IMR-90 (cell line): Measurements from ENCODE around the gene FCHSD2. TPM values are rescaled to one million over a fixed set of nuclear protein-coding genes. Genes with fewer than 3 reads are reported as not detected.
A peak's percentile ranks its signal among the peaks of the same experiment; 100 is the strongest.

Experiments
- ATAC-seq: fragments of 200-7000 bp; cut with Tn5 transposase; 2 replicates; pipeline ENCODE4 v1.9.1; 2020; ENCODE audit warnings: low read depth, mild to moderate bottlenecking, moderate library complexity
- BruUV-seq: library from RNA; stranded (reverse); fragments of 400-500 nt; replicated peaks from 2 replicates; lab custom pipeline; 2021; lab: Mats Ljungman, UMichigan
- CTCF ChIA-PET: fragments of 300-600 bp; formaldehyde crosslinking; extraction: SDS; loops from one replicate; lab custom pipeline; 2021; ENCODE audit warnings: antibody characterized with exemption; lab: Yijun Ruan, JAX
- POLR2A ChIA-PET: fragments of 300-600 bp; sonication (Branson Sonifier 250); formaldehyde crosslinking; loops from one replicate; lab custom pipeline; 2022; ENCODE audit warnings: antibody characterized with exemption; ENCODE audit not compliant: unreplicated experiment; lab: Charles Lee
- DNase-seq: peaks from one replicate; pipeline ENCODE4 v3.0.0; 2013
- H2AFZ ChIP-seq: replicated peaks from 2 replicates; pipeline ENCODE3; 2013; ENCODE audit warnings: low read length, mild to moderate bottlenecking; ENCODE audit not compliant: poor library complexity
- H2AK5ac ChIP-seq: 2 replicates; pipeline ENCODE4 v1.6.1; 2013; ENCODE audit warnings: low read depth, low read length, inconsistent platforms
- H2AK9ac ChIP-seq: replicated peaks from 2 replicates; pipeline ENCODE3; 2013; ENCODE audit warnings: mild to moderate bottlenecking, low read depth, low read length, moderate library complexity; ENCODE audit not compliant: poor library complexity
- H2BK120ac ChIP-seq: 2 replicates; pipeline ENCODE4 v1.6.1; 2013; ENCODE audit warnings: low read depth, low read length, inconsistent platforms
- H2BK15ac ChIP-seq: 3 replicates; pipeline ENCODE4 v1.6.1; 2013; ENCODE audit warnings: low read depth, low read length, inconsistent platforms
- H2BK20ac ChIP-seq: 2 replicates; pipeline ENCODE4 v1.6.1; 2013; ENCODE audit warnings: low read depth, mild to moderate bottlenecking, inconsistent platforms, low read length, moderate library complexity
- H2BK5ac ChIP-seq: 2 replicates; pipeline ENCODE4 v1.6.1; 2013; ENCODE audit warnings: mild to moderate bottlenecking, low read depth, low read length, inconsistent platforms; ENCODE audit not compliant: poor library complexity, severe bottlenecking
- H3K14ac ChIP-seq: replicated peaks from 2 replicates; pipeline ENCODE4 v1.6.1; 2013; ENCODE audit warnings: low read depth, low read length, inconsistent platforms
- H3K18ac ChIP-seq: 2 replicates; pipeline ENCODE4 v1.6.1; 2013; ENCODE audit warnings: low read depth, low read length, control low read depth
- H3K23ac ChIP-seq: 2 replicates; pipeline ENCODE4 v1.6.1; 2013; ENCODE audit warnings: low read depth, low read length, inconsistent platforms
- H3K27ac ChIP-seq: 2 replicates; pipeline ENCODE4 v1.5.1; 2013; ENCODE audit warnings: mild to moderate bottlenecking, control low read depth, low read length; ENCODE audit not compliant: insufficient read depth
- H3K27me3 ChIP-seq: 2 replicates; pipeline ENCODE4 v1.6.1; 2013; ENCODE audit warnings: low read length; ENCODE audit not compliant: control insufficient read depth, insufficient read depth
- H3K36me3 ChIP-seq: 2 replicates; pipeline ENCODE4 v1.6.1; 2013; ENCODE audit warnings: low read length, mixed read lengths; ENCODE audit not compliant: control insufficient read depth, insufficient read depth
- H3K4ac ChIP-seq: 2 replicates; pipeline ENCODE4 v1.6.1; 2013; ENCODE audit warnings: low read depth, low read length, inconsistent platforms
- H3K4me1 ChIP-seq: 2 replicates; pipeline ENCODE4 v1.6.1; 2013; ENCODE audit warnings: low read length, mixed read lengths; ENCODE audit not compliant: control insufficient read depth, insufficient read depth
- H3K4me2 ChIP-seq: 2 replicates; pipeline ENCODE4 v1.6.1; 2013; ENCODE audit warnings: low read depth, mild to moderate bottlenecking, control low read depth, low read length, moderate library complexity
- H3K4me3 ChIP-seq: 2 replicates; pipeline ENCODE4 v1.5.1; 2013; ENCODE audit warnings: low read depth, mild to moderate bottlenecking, control low read depth, low read length, moderate library complexity; ENCODE audit not compliant: insufficient read depth
- H3K56ac ChIP-seq: 2 replicates; pipeline ENCODE4 v1.6.1; 2013; ENCODE audit warnings: low read length, inconsistent platforms; ENCODE audit not compliant: insufficient read depth; ENCODE audit errors: extremely low read depth
- H3K79me1 ChIP-seq, 2 experiments: 2 replicates each; pipeline ENCODE4 v1.6.1; 2013; ENCODE audit warnings: low read length in 2 of 2, inconsistent platforms in 1 of 2, low read depth in 1 of 2
- H3K9ac ChIP-seq: 2 replicates; pipeline ENCODE4 v1.6.1; 2013; ENCODE audit warnings: low read depth, low read length, control low read depth
- H3K9me1 ChIP-seq: 2 replicates; pipeline ENCODE4 v1.6.1; 2013; ENCODE audit warnings: low read length, inconsistent platforms; ENCODE audit not compliant: insufficient read depth
- H3K9me3 ChIP-seq: 2 replicates; pipeline ENCODE4 v1.6.1; 2013; ENCODE audit warnings: low read length; ENCODE audit not compliant: control insufficient read depth, insufficient read depth
- H4K20me1 ChIP-seq: 2 replicates; pipeline ENCODE4 v1.6.1; 2013; ENCODE audit warnings: low read length, inconsistent platforms; ENCODE audit not compliant: insufficient read depth
- H4K5ac ChIP-seq: 2 replicates; pipeline ENCODE4 v1.6.1; 2013; ENCODE audit warnings: mild to moderate bottlenecking, low read depth, low read length, control low read depth
- H4K8ac ChIP-seq, 2 experiments: 2 replicates each; pipeline ENCODE4 v1.6.1; 2013; ENCODE audit warnings: low read depth in 2 of 2, low read length in 2 of 2, control low read depth in 1 of 2, inconsistent platforms in 1 of 2
- H4K91ac ChIP-seq: 2 replicates; pipeline ENCODE4 v1.6.1; 2013; ENCODE audit warnings: low read depth, low read length, inconsistent platforms; ENCODE audit not compliant: insufficient read depth
- BHLHE40 ChIP-seq: fragments of 150-350 bp; IDR thresholded peaks from 2 replicates; pipeline ENCODE4 v1.6.1; 2016; ENCODE audit warnings: mild to moderate bottlenecking, low read depth, low read length
- CHD1 ChIP-seq: IDR thresholded peaks from 2 replicates; pipeline ENCODE4 v1.6.1; 2012; ENCODE audit warnings: low read depth, low read length, improper control_type of control experiment
- FOS ChIP-seq: fragments of 150-350 bp; IDR thresholded peaks from 2 replicates; pipeline ENCODE4 v1.6.1; 2016; ENCODE audit warnings: low read depth, low read length
- MAFK ChIP-seq: IDR thresholded peaks from 2 replicates; pipeline ENCODE4 v1.6.1; 2012; ENCODE audit warnings: low read depth, low read length, improper control_type of control experiment
- MAZ ChIP-seq: IDR thresholded peaks from 2 replicates; pipeline ENCODE4 v1.6.1; 2012; ENCODE audit warnings: low read depth, mild to moderate bottlenecking, low read length, improper control_type of control experiment, moderate library complexity, borderline replicate concordance
- MXI1 ChIP-seq: IDR thresholded peaks from 2 replicates; pipeline ENCODE4 v1.6.1; 2012; ENCODE audit warnings: low read depth, mild to moderate bottlenecking, low read length, moderate library complexity, borderline replicate concordance
- NFE2L2 ChIP-seq: fragments of 150-350 bp; IDR thresholded peaks from 2 replicates; pipeline ENCODE4 v1.6.1; 2016; ENCODE audit warnings: low read depth, mild to moderate bottlenecking, low read length
- POLR2A ChIP-seq: IDR thresholded peaks from 2 replicates; pipeline ENCODE4 v1.6.1; 2012; ENCODE audit warnings: mild to moderate bottlenecking, low read depth, low read length
- RAD21 ChIP-seq: IDR thresholded peaks from 2 replicates; pipeline ENCODE4 v1.6.1; 2012; ENCODE audit warnings: low read length, improper control_type of control experiment
- RCOR1 ChIP-seq: IDR thresholded peaks from 2 replicates; pipeline ENCODE4 v1.6.1; 2012; ENCODE audit warnings: mild to moderate bottlenecking, low read length, improper control_type of control experiment; ENCODE audit not compliant: insufficient replicate concordance
- RFX5 ChIP-seq: IDR thresholded peaks from 2 replicates; pipeline ENCODE4 v1.8.0; 2012; ENCODE audit warnings: low read depth, mild to moderate bottlenecking, low read length, moderate library complexity
- SMC3 ChIP-seq: fragments of 150-350 bp; IDR thresholded peaks from 2 replicates; pipeline ENCODE4 v1.6.1; 2016; ENCODE audit warnings: low read depth, mild to moderate bottlenecking, antibody characterized with exemption, low read length, moderate library complexity
- WGBS, 2 experiments: methylation state at CpG; one replicate each; pipeline versions ENCODE4 v1.1.5 to v1.1.7; 2013; ENCODE audit warnings: missing lambda C conversion rate in 2 of 2; ENCODE audit not compliant: insufficient read length in 1 of 2; ENCODE audit errors: extremely low coverage in 2 of 2; 5-methylcytosine and 5-hydroxymethylcytosine counted together
- dilution Hi-C: fragments of 300-500 bp; cut with HindIII; formaldehyde crosslinking; loops from one replicate; pipeline ENCODE4 v1.14.3; 2018; ENCODE audit warnings: low sequenced_read_pairs; ENCODE audit not compliant: unreplicated experiment
- in situ Hi-C: fragments of 300-500 bp; cut with MboI; formaldehyde crosslinking; loops from 3 replicates; pipeline ENCODE4 v1.14.3; 2019; ENCODE audit warnings: low sequenced_read_pairs, inconsistent platforms, mixed read lengths
- intact Hi-C: fragments of 100-400 bp; cut with micrococcal nuclease; formaldehyde crosslinking; loops from 2 replicates; pipeline ENCODE4 v1.10.0; 2022
- polyA plus RNA-seq, 3 experiments: library from polyadenylated mRNA; depleted of rRNA; stranded (reverse); fragments of >200 nt; gene quantifications; 2 replicates each; pipeline ENCODE4 v1.2.3, GENCODE V29; 2012; ENCODE audit warnings: low replicate concordance in 1 of 3
- total RNA-seq: library from RNA; depleted of rRNA; stranded (reverse); fragments of >200 nt; gene quantifications from 2 replicates; pipeline ENCODE4 v1.2.3, GENCODE V29; 2012
- TF ChIP-seq, protein P1 (sequence below): fragments of 150-350 bp; IDR thresholded peaks from 2 replicates; pipeline ENCODE4 v1.6.1; 2016; ENCODE audit warnings: low read depth, mild to moderate bottlenecking, low read length, moderate library complexity, borderline replicate concordance

Gene FCHSD2
- total and polyA plus RNA-seq, 2 of the 4 experiments (the other 2 are of a cell fraction), result 5.9 to 18.7 TPM

DNA sequence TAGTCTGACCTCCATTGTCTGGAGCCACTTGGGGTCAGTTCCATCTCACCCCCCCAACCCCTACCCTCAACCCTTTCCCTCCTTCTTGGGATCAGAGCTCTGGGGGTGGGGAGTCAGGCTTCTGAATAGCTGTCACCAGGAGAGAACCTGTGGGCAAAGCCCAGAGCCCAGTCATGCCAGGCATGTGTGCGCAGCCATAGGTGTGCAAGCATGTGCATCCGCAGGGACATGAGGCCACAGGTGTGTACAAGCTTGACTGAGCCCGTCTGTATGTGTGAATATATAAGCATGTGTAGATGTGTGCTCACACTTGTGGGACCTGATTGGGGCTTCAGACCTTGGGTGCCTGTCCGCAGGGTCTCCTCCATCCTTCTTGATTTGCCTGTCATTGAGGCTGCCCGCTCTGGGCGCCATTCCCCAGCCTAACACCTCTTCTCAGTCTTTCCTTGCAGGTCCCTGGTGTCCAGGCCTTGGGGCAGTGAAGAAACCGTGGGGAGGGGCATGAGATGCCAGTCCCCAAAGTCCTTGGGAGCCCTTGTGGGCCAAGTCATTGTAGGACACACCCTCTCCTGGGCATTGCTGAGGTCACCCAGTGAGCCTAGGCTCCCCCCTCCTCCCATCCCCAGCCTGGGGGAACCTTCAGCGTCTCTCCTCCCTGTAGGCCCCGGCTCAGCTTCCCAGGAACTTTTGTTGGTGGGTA is 318.9 kb downstream of the FCHSD2 start:
- Histone ChIP-seq H3K14ac (no peak overlapping the region), H3K9me1 (peaks cover 11% of the 10 kb centered on the region), H3K27ac (no peak overlapping the region), H3K18ac (no peak overlapping the region), H3K79me1 (peaks cover 0 to 8% of the 10 kb centered on the region in 2 experiments; a peak in 1 of 4 replicates), H3K9me3 (no peaks in the 10 kb centered on the region), H3K56ac (no peak overlapping the region), H3K4me1 (peaks cover 8% of the 10 kb centered on the region), H2BK15ac (no peak overlapping the region), H3K9ac (no peak overlapping the region), H2AK9ac (peak overlapping the region; percentile 70), H2BK120ac (no peak overlapping the region), H4K91ac (no peak overlapping the region), H4K5ac (no peak overlapping the region), H3K36me3 (no peaks in the 10 kb centered on the region), H3K23ac (no peak overlapping the region), H2BK5ac (no peak overlapping the region), H4K20me1 (peaks cover 5% of the 10 kb centered on the region; the same call in 1 of the 2 replicates), H2BK20ac (no peak overlapping the region), H3K4ac (no peak overlapping the region), H2AFZ (no peak overlapping the region), H4K8ac (no peak overlapping the region), H3K4me2 (no peak overlapping the region), H2AK5ac (peak overlapping the region; percentile 24; the same call in 1 of the 2 replicates), H3K4me3 (no peak overlapping the region), H3K27me3 (no peaks in the 10 kb centered on the region)
- ChIA-PET POLR2A (interaction anchor here (0.5 kb wide), 1 partner anchor 118 kb away, joined by 3 read pairs; no protein-coding TSS in a partner anchor), CTCF (no interaction called here)
- dilution Hi-C loops (no loop called here), intact Hi-C loops (no loop called here), in situ Hi-C loops (no loop called here)
- no peak for ATAC-seq
- 100% methylated on average over 1 of the region's 9 CpGs; no CpG with 5 or more reads in 1 of the 2 experiments for WGBS, 2 experiments
- TF ChIP-seq, protein P1, sequence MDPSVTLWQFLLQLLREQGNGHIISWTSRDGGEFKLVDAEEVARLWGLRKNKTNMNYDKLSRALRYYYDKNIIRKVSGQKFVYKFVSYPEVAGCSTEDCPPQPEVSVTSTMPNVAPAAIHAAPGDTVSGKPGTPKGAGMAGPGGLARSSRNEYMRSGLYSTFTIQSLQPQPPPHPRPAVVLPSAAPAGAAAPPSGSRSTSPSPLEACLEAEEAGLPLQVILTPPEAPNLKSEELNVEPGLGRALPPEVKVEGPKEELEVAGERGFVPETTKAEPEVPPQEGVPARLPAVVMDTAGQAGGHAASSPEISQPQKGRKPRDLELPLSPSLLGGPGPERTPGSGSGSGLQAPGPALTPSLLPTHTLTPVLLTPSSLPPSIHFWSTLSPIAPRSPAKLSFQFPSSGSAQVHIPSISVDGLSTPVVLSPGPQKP, result no peak
- no peak for TF ChIP-seq RCOR1
- TF ChIP-seq SMC3, result no peak
- no peak for TF ChIP-seq NFE2L2
- TF ChIP-seq CHD1, result no peak
- TF ChIP-seq POLR2A, result no peak
- TF ChIP-seq BHLHE40, result no peak
- TF ChIP-seq MAFK, result no peak
- no peak for TF ChIP-seq MXI1
- no peak for TF ChIP-seq FOS
- no peak for TF ChIP-seq RAD21
- TF ChIP-seq MAZ, result no peak
- TF ChIP-seq RFX5, result no peak
- no peak for DNase-seq
- no TSS peak for BruUV-seq
